Spleen (tissue), 7 donors: ENCODE data around the gene NPAS2.

Source experiments
- CTCF ChIP-seq, 11 experiments: fragments of 200-600 bp in 7 of 11; fragments of 450-650 bp in 4 of 11; sonication (generic) in 4 of 11; IDR thresholded peaks in 8 of 11; conservative IDR thresholded peaks in 3 of 11; 1 replicate in 7 of 11; 2 replicates in 4 of 11; pipeline versions ENCODE4 v1.4.0 to v1.8.0; 2016 to 2021; ENCODE audit warnings: antibody characterized with exemption in 11 of 11, inconsistent platforms in 4 of 11, mild to moderate bottlenecking in 1 of 11
- POLR2A ChIP-seq, 3 donors: fragments of 450-650 bp; IDR thresholded peaks; one replicate each; pipeline ENCODE4 v1.5.1; 2017; ENCODE audit warnings: antibody characterized with exemption in 3 of 3, mild to moderate bottlenecking in 1 of 3
- POLR2AphosphoS5 ChIP-seq, 3 donors: sonication (generic); formaldehyde crosslinking; IDR thresholded peaks; one replicate each; pipeline ENCODE4 v1.5.1; 2017; ENCODE audit warnings: antibody characterized with exemption in 3 of 3
- donor health status: DM: no; HTN: no; CAD: no; lungs with moderate emphysema.
- donor health status: DM: no; HTN: no; CAD: no.
- donor health status: DM: no; HTN: no; CAD: no.

- TF ChIP-seq CTCF (IDR thresholded peaks at IDR 0.05 in 8 of 11, conservative IDR thresholded peaks at IDR 0.05 in 3 of 11) (no peak), POLR2AphosphoS5 (IDR thresholded peaks at IDR 0.05) (no peak), POLR2A (IDR thresholded peaks at IDR 0.05) (no peak)
Observed at GRCh38 chr2:100855606-100856005, 35.7 kb downstream of the NPAS2 start.
